ENCODE measurements around the gene TAF11L3.
"Not testable (repeated sequence)": the region's sequence is repeated elsewhere in the genome, so short reads cannot be mapped to it uniquely, and the experiment has no call there.

The TAF11L3 gene

GRCh38 chr5:17519508-17519907 is 1.3 kb downstream of the TAF11L3 start:
- H3K4me3 Mint-ChIP-seq; H3K27me3 Mint-ChIP-seq (ENCODE audit: low read depth); H3K27ac Mint-ChIP-seq; H3K36me3 Mint-ChIP-seq (ENCODE audit: low read depth); H3K9me3 Mint-ChIP-seq; H3K4me1 Mint-ChIP-seq (ENCODE audit: low read depth): not testable (repeated sequence)

DNA sequence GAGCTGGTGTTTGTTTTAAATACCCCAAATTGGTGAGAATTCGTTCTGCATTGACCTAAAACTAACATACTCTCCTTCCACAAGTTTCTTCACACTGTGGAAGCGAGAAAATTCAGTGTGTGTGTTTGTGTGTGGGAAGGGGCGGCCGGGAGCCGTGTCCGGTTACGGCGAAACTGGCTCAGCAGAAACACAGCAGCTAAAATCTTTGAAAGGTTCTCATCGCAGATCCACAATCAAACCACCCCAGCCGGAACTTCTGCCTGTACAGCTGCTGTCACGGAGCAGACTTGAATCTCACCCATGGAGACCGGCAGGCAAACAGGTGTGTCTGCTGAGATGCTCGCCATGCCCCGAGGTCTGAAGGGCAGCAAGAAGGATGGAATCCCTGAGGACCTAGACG is 3.3 kb downstream of the TAF11L3 start, which contains the start of gene TAF11L4:
TSS of gene TAF11L4 (plus strand) at position 301 of the 400 bp plus-strand sequence.
- not testable (repeated sequence) for H3K27me3 Mint-ChIP-seq (ENCODE audit: low read depth); H3K4me3 Mint-ChIP-seq; H3K9me3 Mint-ChIP-seq; H3K4me1 Mint-ChIP-seq (ENCODE audit: low read depth); H3K27ac Mint-ChIP-seq; H3K36me3 Mint-ChIP-seq (ENCODE audit: low read depth)

DNA sequence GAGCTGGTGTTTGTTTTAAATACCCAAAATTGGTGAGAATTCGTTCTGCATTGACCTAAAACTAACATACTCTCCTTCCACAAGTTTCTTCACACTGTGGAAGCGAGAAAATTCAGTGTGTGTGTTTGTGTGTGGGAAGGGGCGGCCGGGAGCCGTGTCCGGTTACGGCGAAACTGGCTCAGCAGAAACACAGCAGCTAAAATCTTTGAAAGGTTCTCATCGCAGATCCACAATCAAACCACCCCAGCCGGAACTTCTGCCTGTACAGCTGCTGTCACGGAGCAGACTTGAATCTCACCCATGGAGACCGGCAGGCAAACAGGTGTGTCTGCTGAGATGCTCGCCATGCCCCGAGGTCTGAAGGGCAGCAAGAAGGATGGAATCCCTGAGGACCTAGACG is 6.8 kb downstream of the TAF11L3 start, which contains the start of gene TAF11L5:
TSS of gene TAF11L5 (plus strand) at position 301 of the 400 bp plus-strand sequence.
- not testable (repeated sequence) for H3K4me1 Mint-ChIP-seq (ENCODE audit: low read depth); H3K9me3 Mint-ChIP-seq; H3K27ac Mint-ChIP-seq; H3K27me3 Mint-ChIP-seq (ENCODE audit: low read depth); H3K4me3 Mint-ChIP-seq; H3K36me3 Mint-ChIP-seq (ENCODE audit: low read depth)

DNA sequence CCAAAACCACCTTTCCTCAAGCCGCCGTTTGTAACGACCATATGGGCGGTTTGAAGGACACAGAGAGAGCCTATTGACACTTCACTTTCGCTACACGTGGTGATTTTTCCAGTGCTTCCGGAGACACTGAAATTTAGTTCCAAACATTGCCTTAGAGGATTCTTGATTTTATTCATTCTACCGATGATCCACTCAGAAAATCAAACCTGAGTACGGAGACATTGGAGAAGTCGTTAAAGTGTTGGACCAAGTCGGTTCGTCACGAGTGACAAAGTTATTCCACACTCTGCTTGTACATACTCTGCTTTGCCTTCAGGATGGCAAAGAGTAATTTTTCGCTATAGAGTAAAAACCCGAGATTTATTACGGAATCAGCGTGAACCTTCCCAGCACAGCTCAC is 8.3 kb downstream of the TAF11L3 start:
- H3K27ac Mint-ChIP-seq; H3K27me3 Mint-ChIP-seq (ENCODE audit: low read depth); H3K4me3 Mint-ChIP-seq; H3K36me3 Mint-ChIP-seq (ENCODE audit: low read depth); H3K9me3 Mint-ChIP-seq; H3K4me1 Mint-ChIP-seq (ENCODE audit: low read depth): not testable (repeated sequence)

GRCh38 chr5:17528369-17528768 is 10.2 kb downstream of the TAF11L3 start, which contains the start of gene TAF11L6:
Gene TAF11L6, plus strand, starts transcription at chr5:17528669.
- H3K4me3 Mint-ChIP-seq; H3K4me1 Mint-ChIP-seq (ENCODE audit: low read depth); H3K27me3 Mint-ChIP-seq (ENCODE audit: low read depth); H3K27ac Mint-ChIP-seq; H3K36me3 Mint-ChIP-seq (ENCODE audit: low read depth); H3K9me3 Mint-ChIP-seq: not testable (repeated sequence)
